PC-3 (cell line): ENCODE data around the gene ACAD9.

Source experiments
- EZH2 ChIP-seq: fragments of 300-600 bp; sonication (generic); IDR thresholded peaks from one replicate; pipeline ENCODE4 v1.6.1; 2017; ENCODE audit warnings: antibody characterized with exemption, mild to moderate bottlenecking, low read length; ENCODE audit not compliant: unreplicated experiment
- TF ChIP-seq, protein P1 (sequence below): fragments of 300-600 bp; sonication (generic); conservative IDR thresholded peaks from 2 replicates; pipeline ENCODE4 v1.5.1; 2017; ENCODE audit warnings: antibody characterized with exemption, low read depth, mild to moderate bottlenecking, low read length

DNA sequence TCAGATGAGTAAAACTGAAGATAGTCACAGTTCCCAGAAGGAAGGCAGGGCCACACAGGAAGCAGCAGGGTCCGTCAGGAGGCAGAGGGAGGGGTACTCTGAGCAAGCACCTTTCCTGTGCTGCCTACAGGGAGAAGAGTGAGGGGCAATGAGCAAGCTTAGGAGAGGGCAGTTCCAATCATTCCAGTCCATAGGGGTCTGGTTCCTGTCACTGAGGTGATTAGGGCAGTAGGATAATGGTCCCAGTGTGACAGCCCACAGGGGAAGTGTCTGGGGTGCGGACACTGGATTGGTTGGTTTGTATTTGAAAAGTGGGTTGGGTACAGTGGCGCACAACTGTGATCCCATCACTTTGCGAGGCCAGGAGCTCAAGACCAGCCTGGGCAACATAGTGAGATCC lies 7.1 kb upstream of the ACAD9 start:
- TF ChIP-seq, protein P1, sequence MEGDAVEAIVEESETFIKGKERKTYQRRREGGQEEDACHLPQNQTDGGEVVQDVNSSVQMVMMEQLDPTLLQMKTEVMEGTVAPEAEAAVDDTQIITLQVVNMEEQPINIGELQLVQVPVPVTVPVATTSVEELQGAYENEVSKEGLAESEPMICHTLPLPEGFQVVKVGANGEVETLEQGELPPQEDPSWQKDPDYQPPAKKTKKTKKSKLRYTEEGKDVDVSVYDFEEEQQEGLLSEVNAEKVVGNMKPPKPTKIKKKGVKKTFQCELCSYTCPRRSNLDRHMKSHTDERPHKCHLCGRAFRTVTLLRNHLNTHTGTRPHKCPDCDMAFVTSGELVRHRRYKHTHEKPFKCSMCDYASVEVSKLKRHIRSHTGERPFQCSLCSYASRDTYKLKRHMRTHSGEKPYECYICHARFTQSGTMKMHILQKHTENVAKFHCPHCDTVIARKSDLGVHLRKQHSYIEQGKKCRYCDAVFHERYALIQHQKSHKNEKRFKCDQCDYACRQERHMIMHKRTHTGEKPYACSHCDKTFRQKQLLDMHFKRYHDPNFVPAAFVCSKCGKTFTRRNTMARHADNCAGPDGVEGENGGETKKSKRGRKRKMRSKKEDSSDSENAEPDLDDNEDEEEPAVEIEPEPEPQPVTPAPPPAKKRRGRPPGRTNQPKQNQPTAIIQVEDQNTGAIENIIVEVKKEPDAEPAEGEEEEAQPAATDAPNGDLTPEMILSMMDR = no peak
- no peak for TF ChIP-seq EZH2
